Lower leg skin (tissue), 4 donors: Measurements from ENCODE around the gene ZMYND15. TPM values are rescaled to one million over a fixed set of nuclear protein-coding genes. Genes with fewer than 3 reads are reported as not detected.

Source experiments
- DNase-seq, 2 donors: peaks; one replicate each; pipeline ENCODE4 v3.0.0-alpha.2; 2019; ENCODE audit warnings: low spot score in 2 of 2
- H3K4me3 ChIP-seq: fragments of 200-600 bp; sonication (generic); 2 replicates; pipeline ENCODE4 v1.5.1; 2017; ENCODE audit warnings: mild to moderate bottlenecking, low read depth; ENCODE audit not compliant: poor library complexity, severe bottlenecking
- CTCF ChIP-seq, 3 donors: fragments of 450-650 bp; IDR thresholded peaks; one replicate each; pipeline ENCODE4 v1.5.1; 2016; ENCODE audit warnings: antibody characterized with exemption in 3 of 3, mild to moderate bottlenecking in 3 of 3, moderate library complexity in 2 of 3
- POLR2A ChIP-seq, 2 donors: fragments of 450-650 bp; IDR thresholded peaks; one replicate each; pipeline ENCODE4 v1.6.1; 2016 to 2017; ENCODE audit warnings: antibody characterized with exemption in 2 of 2, mild to moderate bottlenecking in 1 of 2, moderate library complexity in 1 of 2
- WGBS, 2 donors: methylation state at CpG; one replicate each; pipeline ENCODE4 v1.1.5; 2018; 5-methylcytosine and 5-hydroxymethylcytosine counted together
- intact Hi-C: fragments of 100-400 bp; cut with DNase I; formaldehyde crosslinking; loops from one replicate; pipeline ENCODE4 v1.15.0; 2023; ENCODE audit warnings: low total_unique reads
- total RNA-seq, 4 donors: library from RNA; depleted of rRNA; stranded (reverse); fragments of >200 nt; gene quantifications; one replicate each; pipeline ENCODE4 v1.1.0, GENCODE V29; 2016

ZMYND15 gene
- total RNA-seq, 4 donors from 2014 or later, result 0.46 to 1.7 (median 1.2) TPM; not detected in 1

- WGBS, 2 donors, result 61 to 63% methylated on average over 10 to 11 of the region's 11 CpGs
- intact Hi-C loops, result no loop called here
- no peak overlapping the region for H3K4me3 ChIP-seq
- no peak for DNase-seq
- TF ChIP-seq POLR2A (IDR thresholded peaks at IDR 0.05), result no peak
- no peak for TF ChIP-seq CTCF (IDR thresholded peaks at IDR 0.05)
Measured at GRCh38 chr17:4715063-4715744, 24.4 kb upstream of the ZMYND15 start.

DNA sequence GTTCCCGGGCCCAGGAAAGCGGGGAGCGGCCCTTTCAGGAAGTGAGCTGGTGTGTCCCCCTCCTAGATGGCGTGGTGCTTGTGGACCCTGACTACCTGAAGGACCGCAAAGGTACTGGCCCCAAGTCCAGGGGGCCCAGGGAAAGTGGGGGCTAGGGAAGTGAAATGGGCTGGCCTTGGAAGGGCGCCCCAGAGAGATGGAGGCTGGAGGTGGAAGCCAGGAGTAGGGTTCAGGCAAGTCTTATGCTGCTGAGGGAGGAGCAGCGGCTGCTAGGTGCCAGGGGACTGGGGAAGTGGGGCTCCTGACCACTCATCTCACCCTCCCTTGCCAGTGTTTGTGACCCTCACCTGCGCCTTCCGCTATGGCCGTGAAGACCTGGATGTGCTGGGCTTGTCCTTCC is 23.6 kb upstream of the ZMYND15 start:
- intact Hi-C loops, result no loop called here
- DNase-seq, result no peak
- TF ChIP-seq POLR2A (IDR thresholded peaks at IDR 0.05), result no peak
- TF ChIP-seq CTCF (IDR thresholded peaks at IDR 0.05), result no peak
- H3K4me3 ChIP-seq, result no peak overlapping the region
- 96 to 97% methylated on average over 10 of the region's 10 CpGs for WGBS, 2 donors

DNA sequence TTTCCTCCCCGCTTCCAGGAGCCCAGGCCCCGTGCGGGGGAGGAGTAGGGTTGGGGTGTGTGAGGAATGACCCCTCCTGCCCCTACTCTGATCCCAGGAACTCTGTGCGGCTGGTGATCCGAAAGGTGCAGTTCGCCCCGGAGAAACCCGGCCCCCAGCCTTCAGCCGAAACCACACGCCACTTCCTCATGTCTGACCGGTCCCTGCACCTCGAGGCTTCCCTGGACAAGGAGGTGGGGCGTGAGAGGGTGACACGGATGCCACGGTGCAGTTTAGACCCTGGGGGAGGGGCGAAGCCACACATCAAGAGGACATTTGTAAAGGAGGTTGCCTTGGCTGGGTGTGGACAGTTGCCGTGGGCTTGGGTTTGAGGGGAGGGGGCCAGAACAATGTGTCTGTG is 21.8 kb upstream of the ZMYND15 start:
- intact Hi-C loops, result no loop called here
- no peak for DNase-seq
- no peak overlapping the region for H3K4me3 ChIP-seq
- no peak for TF ChIP-seq POLR2A (IDR thresholded peaks at IDR 0.05)
- no peak for TF ChIP-seq CTCF (IDR thresholded peaks at IDR 0.05)
- WGBS, 2 donors, result 88 to 90% methylated on average over 17 of the region's 17 CpGs

GRCh38 chr17:4718276-4718675 is 21.4 kb upstream of the ZMYND15 start:
- TF ChIP-seq POLR2A (IDR thresholded peaks at IDR 0.05), result no peak
- no peak for TF ChIP-seq CTCF (IDR thresholded peaks at IDR 0.05)
- DNase-seq, result no peak
- 93 to 94% methylated on average over 11 to 13 of the region's 13 CpGs for WGBS, 2 donors
- intact Hi-C loops, result no loop called here
- no peak overlapping the region for H3K4me3 ChIP-seq

DNA sequence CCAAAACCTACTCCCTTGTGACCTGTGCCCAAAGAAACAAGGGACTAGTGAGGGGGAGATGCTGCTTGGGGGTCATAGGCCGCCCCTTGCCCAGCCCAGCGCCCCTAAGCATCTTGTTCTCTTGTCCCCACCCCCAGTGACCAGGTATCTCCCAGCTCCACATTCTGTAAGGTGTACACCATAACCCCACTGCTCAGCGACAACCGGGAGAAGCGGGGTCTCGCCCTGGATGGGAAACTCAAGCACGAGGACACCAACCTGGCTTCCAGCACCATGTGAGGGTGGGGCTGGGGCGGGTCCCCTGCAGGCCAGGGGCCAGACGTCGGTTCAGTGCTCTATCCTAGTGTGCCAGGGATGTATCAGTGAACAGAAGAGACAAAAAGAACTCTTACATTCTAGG is 20.5 kb upstream of the ZMYND15 start:
- no peak overlapping the region for H3K4me3 ChIP-seq
- intact Hi-C loops, result no loop called here
- DNase-seq, result no peak
- 74 to 75% methylated on average over 10 of the region's 10 CpGs for WGBS, 2 donors
- TF ChIP-seq POLR2A (IDR thresholded peaks at IDR 0.05), result no peak
- TF ChIP-seq CTCF (IDR thresholded peaks at IDR 0.05), result no peak

GRCh38 chr17:4719684-4720221 is 19.9 kb upstream of the ZMYND15 start:
- TF ChIP-seq CTCF (IDR thresholded peaks at IDR 0.05) (no peak), POLR2A (IDR thresholded peaks at IDR 0.05) (no peak)
- 66 to 73% methylated on average over 13 to 15 of the region's 15 CpGs for WGBS, 2 donors
- DNase-seq, result no peak
- intact Hi-C loops, result no loop called here
- no peak overlapping the region for H3K4me3 ChIP-seq
